Astrocyte (in vitro differentiated cells and primary cell): ENCODE measurements around the gene ASAH2.

Experiments
- EZH2 ChIP-seq: IDR thresholded peaks from 2 replicates; pipeline ENCODE4 v1.6.1; 2012; ENCODE audit warnings: mild to moderate bottlenecking, low read length, inconsistent platforms; ENCODE audit not compliant: insufficient read depth
- TF ChIP-seq, protein P1 (sequence below): IDR thresholded peaks from 2 replicates; pipeline ENCODE4 v1.5.1; 2011; ENCODE audit warnings: low read depth, mild to moderate bottlenecking, inconsistent platforms, low read length, moderate library complexity; ENCODE audit not compliant: insufficient read depth

DNA sequence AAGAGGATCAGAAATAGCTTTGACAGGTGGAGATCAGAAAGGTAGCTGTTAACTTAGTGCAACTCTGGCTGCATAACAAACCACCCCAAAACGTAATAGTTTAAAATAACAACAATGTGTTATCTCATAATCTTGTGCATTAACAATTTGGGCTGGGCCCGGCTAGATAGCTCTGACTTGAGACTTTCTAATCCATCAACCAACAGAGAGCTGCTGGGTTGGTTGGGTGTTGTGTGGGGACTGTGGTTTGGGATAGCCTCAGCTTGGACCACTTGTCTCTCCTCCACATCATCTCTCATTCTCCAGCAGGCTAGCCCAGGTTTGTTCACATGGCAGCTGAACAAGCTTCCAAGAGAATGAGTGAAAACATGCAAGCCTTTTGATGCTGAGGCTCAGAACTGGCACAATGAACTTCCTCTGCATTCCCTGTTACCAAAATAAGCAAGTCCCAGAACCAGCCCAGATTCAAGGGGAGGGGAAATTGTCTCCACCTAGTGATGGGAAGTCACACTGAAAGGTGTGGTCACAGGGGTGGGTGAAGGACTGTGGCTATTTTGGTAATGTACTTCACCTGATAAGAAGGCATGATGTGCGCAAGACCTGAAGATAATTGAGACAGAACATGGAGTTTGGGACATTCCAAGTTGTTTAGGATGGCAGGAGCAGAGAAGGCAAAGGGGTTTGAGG, 20.4 kb upstream of the ASAH2 start:
- TF ChIP-seq, protein P1, sequence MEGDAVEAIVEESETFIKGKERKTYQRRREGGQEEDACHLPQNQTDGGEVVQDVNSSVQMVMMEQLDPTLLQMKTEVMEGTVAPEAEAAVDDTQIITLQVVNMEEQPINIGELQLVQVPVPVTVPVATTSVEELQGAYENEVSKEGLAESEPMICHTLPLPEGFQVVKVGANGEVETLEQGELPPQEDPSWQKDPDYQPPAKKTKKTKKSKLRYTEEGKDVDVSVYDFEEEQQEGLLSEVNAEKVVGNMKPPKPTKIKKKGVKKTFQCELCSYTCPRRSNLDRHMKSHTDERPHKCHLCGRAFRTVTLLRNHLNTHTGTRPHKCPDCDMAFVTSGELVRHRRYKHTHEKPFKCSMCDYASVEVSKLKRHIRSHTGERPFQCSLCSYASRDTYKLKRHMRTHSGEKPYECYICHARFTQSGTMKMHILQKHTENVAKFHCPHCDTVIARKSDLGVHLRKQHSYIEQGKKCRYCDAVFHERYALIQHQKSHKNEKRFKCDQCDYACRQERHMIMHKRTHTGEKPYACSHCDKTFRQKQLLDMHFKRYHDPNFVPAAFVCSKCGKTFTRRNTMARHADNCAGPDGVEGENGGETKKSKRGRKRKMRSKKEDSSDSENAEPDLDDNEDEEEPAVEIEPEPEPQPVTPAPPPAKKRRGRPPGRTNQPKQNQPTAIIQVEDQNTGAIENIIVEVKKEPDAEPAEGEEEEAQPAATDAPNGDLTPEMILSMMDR, result no peak
- no peak for TF ChIP-seq EZH2
